SK-N-SH treated with all-trans-retinoic acid at 6 μM for 48 hours (cell line): Measurements from ENCODE around the gene CRACR2A.

Experiments used
- ATAC-seq: fragments of 200-7000 bp; cut with Tn5 transposase; 3 replicates; pipeline ENCODE4 v1.9.1; 2020; ENCODE audit warnings: mild to moderate bottlenecking, moderate library complexity
- ARNTL ChIP-seq: fragments of 450-650 bp; formaldehyde crosslinking; IDR thresholded peaks from 2 replicates; pipeline ENCODE4 v1.5.0; 2020; ENCODE audit warnings: low read depth, mild to moderate bottlenecking, moderate library complexity, borderline replicate concordance
- CREB5 ChIP-seq: fragments of 250-450 bp; sonication (Bioruptor Pico); IDR thresholded peaks from 2 replicates; pipeline ENCODE4 v1.5.1; 2020; ENCODE audit warnings: low read depth, mild to moderate bottlenecking, moderate library complexity
- GLIS3 ChIP-seq: fragments of 250-450 bp; sonication (Bioruptor Pico); IDR thresholded peaks from 2 replicates; pipeline ENCODE4 v1.5.0; 2020; ENCODE audit warnings: mild to moderate bottlenecking, moderate library complexity
- ISL1 ChIP-seq: fragments of 250-450 bp; sonication (Bioruptor Pico); IDR thresholded peaks from 2 replicates; pipeline ENCODE4 v2.1.2; 2022; ENCODE audit warnings: mild to moderate bottlenecking, moderate library complexity
- OSR1 ChIP-seq: fragments of 250-450 bp; sonication (Bioruptor Pico); IDR thresholded peaks from 2 replicates; pipeline ENCODE4 v1.8.0; 2022; ENCODE audit warnings: moderate library complexity, mild to moderate bottlenecking, inconsistent platforms
- POU6F1 ChIP-seq: fragments of 250-450 bp; sonication (Bioruptor Pico); IDR thresholded peaks from 2 replicates; pipeline ENCODE4 v1.8.0; 2021; ENCODE audit warnings: low read depth, mild to moderate bottlenecking, moderate library complexity, borderline replicate concordance
- PPARA ChIP-seq: fragments of 250-450 bp; sonication (Bioruptor Pico); IDR thresholded peaks from 2 replicates; pipeline ENCODE4 v1.5.0; 2020; ENCODE audit warnings: mild to moderate bottlenecking, borderline replicate concordance
- RARB ChIP-seq: fragments of 250-450 bp; sonication (Bioruptor Pico); IDR thresholded peaks from 2 replicates; pipeline ENCODE4 v1.8.0; 2021; ENCODE audit warnings: mild to moderate bottlenecking, moderate library complexity
- SNAI2 ChIP-seq: fragments of 250-450 bp; sonication (Bioruptor Pico); IDR thresholded peaks from 2 replicates; pipeline ENCODE4 v1.5.0; 2020; ENCODE audit warnings: mild to moderate bottlenecking, moderate library complexity
- TCF4 ChIP-seq: fragments of 250-450 bp; sonication (Bioruptor Pico); IDR thresholded peaks from 2 replicates; pipeline ENCODE4 v1.8.0; 2021; ENCODE audit warnings: mild to moderate bottlenecking, moderate library complexity, borderline replicate concordance
- TOX ChIP-seq: fragments of 250-450 bp; sonication (Bioruptor Pico); IDR thresholded peaks from 2 replicates; pipeline ENCODE4 v1.8.0; 2021; ENCODE audit warnings: mild to moderate bottlenecking, moderate library complexity, borderline replicate concordance
- ZFP30 ChIP-seq: fragments of 450-650 bp; formaldehyde crosslinking; IDR thresholded peaks from 2 replicates; pipeline ENCODE4 v1.5.0; 2022; ENCODE audit warnings: mild to moderate bottlenecking, moderate library complexity
- ZNF565 ChIP-seq: fragments of 450-650 bp; formaldehyde crosslinking; conservative IDR thresholded peaks from 2 replicates; pipeline ENCODE4 v1.5.0; 2020; ENCODE audit warnings: low read depth, mild to moderate bottlenecking, moderate library complexity
- TF ChIP-seq, protein P1 (sequence below): fragments of 250-450 bp; sonication (Bioruptor Pico); IDR thresholded peaks from 2 replicates; pipeline ENCODE4 v1.5.0; 2020; ENCODE audit warnings: mild to moderate bottlenecking, moderate library complexity
- TF ChIP-seq, protein P2 (sequence below): fragments of 250-450 bp; sonication (Bioruptor Pico); IDR thresholded peaks from 2 replicates; pipeline ENCODE4 v1.8.0; 2020; ENCODE audit warnings: mild to moderate bottlenecking, moderate library complexity, borderline replicate concordance
- TF ChIP-seq, protein P3 (sequence below): fragments of 250-450 bp; sonication (Bioruptor Pico); IDR thresholded peaks from 2 replicates; pipeline ENCODE4 v1.5.1; 2021; ENCODE audit warnings: mild to moderate bottlenecking, moderate library complexity

Gene CRACR2A

DNA sequence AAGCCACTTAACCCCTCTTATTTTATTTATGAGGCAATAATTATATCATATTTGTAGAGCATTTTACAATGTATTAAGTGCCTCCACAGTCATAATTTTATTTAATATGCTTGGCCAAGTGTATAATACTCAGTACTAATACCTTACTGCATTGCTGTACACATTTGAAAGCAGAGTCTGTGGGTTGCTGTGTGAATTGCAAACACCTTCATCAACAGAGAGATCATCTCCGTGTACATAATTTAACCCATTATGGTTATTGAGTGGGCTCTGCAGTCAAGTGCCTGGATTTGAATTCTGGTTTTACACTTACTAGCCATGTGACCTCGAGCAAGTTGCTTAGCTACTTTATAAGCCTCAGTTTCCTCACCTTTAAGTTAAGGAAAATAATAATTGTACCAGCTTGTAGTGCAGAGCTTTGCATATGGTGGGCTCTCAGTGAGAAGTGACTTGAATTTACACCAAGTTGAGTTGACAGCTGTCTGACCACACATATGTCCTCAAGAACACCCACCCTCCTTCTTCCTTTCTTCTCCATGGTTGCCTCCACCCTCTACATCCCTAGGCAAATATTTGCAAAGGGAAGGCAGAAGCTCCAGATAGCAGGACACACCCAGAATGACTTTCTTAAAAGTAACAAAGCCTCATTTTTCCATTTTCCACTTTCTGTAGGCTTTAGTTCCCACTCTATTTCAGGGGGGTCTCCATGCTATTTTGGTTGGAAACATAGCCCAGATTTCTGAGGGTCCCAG lies 12.3 kb downstream of the CRACR2A start:
- no peak for TF ChIP-seq RARB (CRISPR knock-in tag)
- TF ChIP-seq, protein P1, sequence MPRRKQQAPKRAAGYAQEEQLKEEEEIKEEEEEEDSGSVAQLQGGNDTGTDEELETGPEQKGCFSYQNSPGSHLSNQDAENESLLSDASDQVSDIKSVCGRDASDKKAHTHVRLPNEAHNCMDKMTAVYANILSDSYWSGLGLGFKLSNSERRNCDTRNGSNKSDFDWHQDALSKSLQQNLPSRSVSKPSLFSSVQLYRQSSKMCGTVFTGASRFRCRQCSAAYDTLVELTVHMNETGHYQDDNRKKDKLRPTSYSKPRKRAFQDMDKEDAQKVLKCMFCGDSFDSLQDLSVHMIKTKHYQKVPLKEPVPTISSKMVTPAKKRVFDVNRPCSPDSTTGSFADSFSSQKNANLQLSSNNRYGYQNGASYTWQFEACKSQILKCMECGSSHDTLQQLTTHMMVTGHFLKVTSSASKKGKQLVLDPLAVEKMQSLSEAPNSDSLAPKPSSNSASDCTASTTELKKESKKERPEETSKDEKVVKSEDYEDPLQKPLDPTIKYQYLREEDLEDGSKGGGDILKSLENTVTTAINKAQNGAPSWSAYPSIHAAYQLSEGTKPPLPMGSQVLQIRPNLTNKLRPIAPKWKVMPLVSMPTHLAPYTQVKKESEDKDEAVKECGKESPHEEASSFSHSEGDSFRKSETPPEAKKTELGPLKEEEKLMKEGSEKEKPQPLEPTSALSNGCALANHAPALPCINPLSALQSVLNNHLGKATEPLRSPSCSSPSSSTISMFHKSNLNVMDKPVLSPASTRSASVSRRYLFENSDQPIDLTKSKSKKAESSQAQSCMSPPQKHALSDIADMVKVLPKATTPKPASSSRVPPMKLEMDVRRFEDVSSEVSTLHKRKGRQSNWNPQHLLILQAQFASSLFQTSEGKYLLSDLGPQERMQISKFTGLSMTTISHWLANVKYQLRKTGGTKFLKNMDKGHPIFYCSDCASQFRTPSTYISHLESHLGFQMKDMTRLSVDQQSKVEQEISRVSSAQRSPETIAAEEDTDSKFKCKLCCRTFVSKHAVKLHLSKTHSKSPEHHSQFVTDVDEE (CRISPR knock-in tag), result no peak
- no peak for TF ChIP-seq PPARA (CRISPR knock-in tag)
- TF ChIP-seq, all 23 proteins: peak for 0
- no peak for ATAC-seq

DNA sequence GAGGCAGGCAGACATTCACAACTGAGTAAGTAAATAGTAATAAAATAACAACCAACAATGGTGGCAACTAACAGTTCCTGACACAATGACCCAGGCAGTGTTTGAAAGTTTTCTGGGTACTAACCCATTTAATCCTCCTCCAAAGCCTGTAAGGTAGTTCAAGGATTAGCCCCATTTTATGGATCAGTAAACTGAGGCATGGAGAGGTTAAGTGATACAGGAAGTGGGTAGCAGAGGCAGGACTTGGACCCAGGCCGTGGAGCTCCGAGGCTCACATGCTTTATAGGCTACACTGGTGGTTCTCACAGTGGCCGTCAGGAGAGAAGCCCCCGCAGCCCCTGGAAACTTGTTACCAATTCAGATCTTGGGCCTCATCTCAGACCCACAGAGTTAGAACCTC lies 17.5 kb downstream of the CRACR2A start:
- TF ChIP-seq, protein P2, sequence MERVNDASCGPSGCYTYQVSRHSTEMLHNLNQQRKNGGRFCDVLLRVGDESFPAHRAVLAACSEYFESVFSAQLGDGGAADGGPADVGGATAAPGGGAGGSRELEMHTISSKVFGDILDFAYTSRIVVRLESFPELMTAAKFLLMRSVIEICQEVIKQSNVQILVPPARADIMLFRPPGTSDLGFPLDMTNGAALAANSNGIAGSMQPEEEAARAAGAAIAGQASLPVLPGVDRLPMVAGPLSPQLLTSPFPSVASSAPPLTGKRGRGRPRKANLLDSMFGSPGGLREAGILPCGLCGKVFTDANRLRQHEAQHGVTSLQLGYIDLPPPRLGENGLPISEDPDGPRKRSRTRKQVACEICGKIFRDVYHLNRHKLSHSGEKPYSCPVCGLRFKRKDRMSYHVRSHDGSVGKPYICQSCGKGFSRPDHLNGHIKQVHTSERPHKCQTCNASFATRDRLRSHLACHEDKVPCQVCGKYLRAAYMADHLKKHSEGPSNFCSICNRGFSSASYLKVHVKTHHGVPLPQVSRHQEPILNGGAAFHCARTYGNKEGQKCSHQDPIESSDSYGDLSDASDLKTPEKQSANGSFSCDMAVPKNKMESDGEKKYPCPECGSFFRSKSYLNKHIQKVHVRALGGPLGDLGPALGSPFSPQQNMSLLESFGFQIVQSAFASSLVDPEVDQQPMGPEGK (CRISPR knock-in tag), result no peak
- no peak for ATAC-seq

- ATAC-seq, result no peak
- TF ChIP-seq ZFP30 (CRISPR knock-in tag) (no peak), TCF4 (no peak), SNAI2 (CRISPR knock-in tag) (no peak), RARB (CRISPR knock-in tag) (no peak), ISL1 (CRISPR knock-in tag) (no peak), ARNTL (no peak), OSR1 (no peak), PPARA (CRISPR knock-in tag) (no peak), POU6F1 (no peak), CREB5 (CRISPR knock-in tag) (no peak), GLIS3 (CRISPR knock-in tag) (no peak), ZNF565 (CRISPR knock-in tag) (no peak), TOX (CRISPR knock-in tag) (no peak)
- TF ChIP-seq, protein P1 (CRISPR knock-in tag), result no peak
- TF ChIP-seq, protein P3, sequence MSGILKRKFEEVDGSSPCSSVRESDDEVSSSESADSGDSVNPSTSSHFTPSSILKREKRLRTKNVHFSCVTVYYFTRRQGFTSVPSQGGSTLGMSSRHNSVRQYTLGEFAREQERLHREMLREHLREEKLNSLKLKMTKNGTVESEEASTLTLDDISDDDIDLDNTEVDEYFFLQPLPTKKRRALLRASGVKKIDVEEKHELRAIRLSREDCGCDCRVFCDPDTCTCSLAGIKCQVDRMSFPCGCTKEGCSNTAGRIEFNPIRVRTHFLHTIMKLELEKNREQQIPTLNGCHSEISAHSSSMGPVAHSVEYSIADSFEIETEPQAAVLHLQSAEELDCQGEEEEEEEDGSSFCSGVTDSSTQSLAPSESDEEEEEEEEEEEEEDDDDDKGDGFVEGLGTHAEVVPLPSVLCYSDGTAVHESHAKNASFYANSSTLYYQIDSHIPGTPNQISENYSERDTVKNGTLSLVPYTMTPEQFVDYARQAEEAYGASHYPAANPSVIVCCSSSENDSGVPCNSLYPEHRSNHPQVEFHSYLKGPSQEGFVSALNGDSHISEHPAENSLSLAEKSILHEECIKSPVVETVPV (CRISPR knock-in tag), result no peak
Observed at GRCh38 chr12:3732901-3733300, 20.0 kb downstream of the CRACR2A start.
